ENCODE data around the gene ZRANB1.

ZRANB1 gene

GRCh38 chr10:124996127-124996853, 54.4 kb downstream of the ZRANB1 start:
- no peak overlapping the region for H3K4me3 ChIP-seq (ENCODE audit: low read depth, low read length)
- no peak for DNase-seq (ENCODE audit: low read depth)
- no peak for TF ChIP-seq MAX (IDR thresholded peaks at IDR 0.05; ENCODE audit: low read depth, low read length)
- TF ChIP-seq POLR2A (IDR thresholded peaks at IDR 0.05; ENCODE audit: extremely low read depth, insufficient read length), result no peak
- no peak for TF ChIP-seq CTCF (IDR thresholded peaks at IDR 0.05; ENCODE audit: low read depth, low read length)
- TF ChIP-seq MYC (IDR thresholded peaks at IDR 0.05; ENCODE audit: low read depth, low read length), result no peak

GRCh38 chr10:124996854-124997215, 54.9 kb downstream of the ZRANB1 start:
- no peak for DNase-seq (ENCODE audit: low read depth)
- TF ChIP-seq MYC (IDR thresholded peaks at IDR 0.05; ENCODE audit: low read depth, low read length) (no peak), MAX (IDR thresholded peaks at IDR 0.05; ENCODE audit: low read depth, low read length) (no peak), CTCF (IDR thresholded peaks at IDR 0.05; ENCODE audit: low read depth, low read length) (no peak), POLR2A (IDR thresholded peaks at IDR 0.05; ENCODE audit: extremely low read depth, insufficient read length) (no peak)
- H3K4me3 ChIP-seq (ENCODE audit: low read depth, low read length), result no peak overlapping the region

- TF ChIP-seq MYC (IDR thresholded peaks at IDR 0.05; ENCODE audit: low read depth, low read length), result no peak
- no peak overlapping the region for H3K4me3 ChIP-seq (ENCODE audit: low read depth, low read length)
- DNase-seq (ENCODE audit: low read depth), result no peak
Measured at GRCh38 chr10:124997306-124997705, 55.4 kb downstream of the ZRANB1 start.

GRCh38 chr10:124997771-124998623, 56.1 kb downstream of the ZRANB1 start:
- DNase-seq (ENCODE audit: low read depth), result no peak

GRCh38 chr10:124998624-124999291, 56.8 kb downstream of the ZRANB1 start:
- DNase-seq (ENCODE audit: low read depth), result no peak
- H3K4me3 ChIP-seq (ENCODE audit: low read depth, low read length), result no peak overlapping the region
- TF ChIP-seq POLR2A (IDR thresholded peaks at IDR 0.05; ENCODE audit: extremely low read depth, insufficient read length) (no peak), CTCF (IDR thresholded peaks at IDR 0.05; ENCODE audit: low read depth, low read length) (no peak), MAX (IDR thresholded peaks at IDR 0.05; ENCODE audit: low read depth, low read length) (no peak), MYC (IDR thresholded peaks at IDR 0.05; ENCODE audit: low read depth, low read length) (no peak)

More at GRCh38 chr10:124997771-124998623, 56.1 kb downstream of the ZRANB1 start:
- no peak for TF ChIP-seq MYC (IDR thresholded peaks at IDR 0.05; ENCODE audit: low read depth, low read length)
- TF ChIP-seq POLR2A (IDR thresholded peaks at IDR 0.05; ENCODE audit: extremely low read depth, insufficient read length), result no peak
- TF ChIP-seq MAX (IDR thresholded peaks at IDR 0.05; ENCODE audit: low read depth, low read length), result no peak
- TF ChIP-seq CTCF (IDR thresholded peaks at IDR 0.05; ENCODE audit: low read depth, low read length), result no peak
- no peak overlapping the region for H3K4me3 ChIP-seq (ENCODE audit: low read depth, low read length)

All from NB4 (cell line).